Liver (tissue), 9 donors: Measurements from ENCODE around the gene IGDCC3. TPM values are rescaled to one million over a fixed set of nuclear protein-coding genes. Genes with fewer than 3 reads are reported as not detected.

ENCODE experiments used
- DNase-seq: peaks from one replicate; pipeline ENCODE4 v3.0.0-alpha.2; 2017; ENCODE audit warnings: low spot score
- H3K27ac ChIP-seq, 2 donors: one replicate each; pipeline ENCODE4 v1.7.0; 2013; ENCODE audit warnings: inconsistent platforms in 2 of 2, low read length in 2 of 2, control low read depth in 1 of 2, low read depth in 1 of 2, mild to moderate bottlenecking in 1 of 2
- H3K27me3 ChIP-seq, 4 donors: one replicate each; pipeline versions ENCODE4 v1.6.1 to v1.7.0; 2013; ENCODE audit warnings: low read length in 3 of 4, inconsistent platforms in 1 of 4, mild to moderate bottlenecking in 1 of 4, moderate library complexity in 1 of 4; ENCODE audit not compliant: control insufficient read depth in 4 of 4, insufficient read depth in 4 of 4
- H3K36me3 ChIP-seq, 4 donors: one replicate each; pipeline versions ENCODE4 v1.6.1 to v1.7.0; 2013; ENCODE audit warnings: low read length in 3 of 4, mild to moderate bottlenecking in 3 of 4, low read depth in 1 of 4, moderate library complexity in 1 of 4; ENCODE audit not compliant: control insufficient read depth in 4 of 4, insufficient read depth in 3 of 4
- H3K4me1 ChIP-seq, 4 donors: one replicate each; pipeline versions ENCODE4 v1.6.1 to v1.7.0; 2013; ENCODE audit warnings: low read length in 3 of 4, mild to moderate bottlenecking in 3 of 4, moderate library complexity in 1 of 4; ENCODE audit not compliant: control insufficient read depth in 4 of 4, insufficient read depth in 4 of 4
- H3K4me3 ChIP-seq, 3 donors: one replicate each; pipeline versions ENCODE4 v1.6.1 to v1.7.0; 2013; ENCODE audit warnings: low read length in 3 of 3, control low read depth in 1 of 3, low read depth in 1 of 3, mild to moderate bottlenecking in 1 of 3
- H3K9ac ChIP-seq, 2 donors: one replicate each; pipeline ENCODE4 v1.7.0; 2013; ENCODE audit warnings: low read length in 2 of 2, mild to moderate bottlenecking in 2 of 2, moderate library complexity in 2 of 2, control low read depth in 1 of 2, low read depth in 1 of 2
- H3K9me3 ChIP-seq, 4 donors: one replicate each; pipeline versions ENCODE4 v1.6.1 to v1.7.0; 2013; ENCODE audit warnings: low read length in 3 of 4; ENCODE audit not compliant: control insufficient read depth in 4 of 4
- ATF3 ChIP-seq: IDR thresholded peaks from 2 replicates; pipeline ENCODE4 v1.6.1; 2016; ENCODE audit warnings: antibody characterized with exemption
- CTCF ChIP-seq: fragments of 150-350 bp; IDR thresholded peaks from 2 replicates; pipeline ENCODE4 v1.5.1; 2017; ENCODE audit warnings: improper control_type of control experiment, low read depth, low read length; ENCODE audit not compliant: missing input control
- EGR1 ChIP-seq, 2 donors: IDR thresholded peaks; 2 replicates each; pipeline ENCODE4 v1.6.1; 2016 to 2018; ENCODE audit warnings: antibody characterized with exemption in 2 of 2, low read depth in 2 of 2
- FOXA1 ChIP-seq: IDR thresholded peaks from 2 replicates; pipeline ENCODE4 v1.6.1; 2016; ENCODE audit warnings: antibody characterized with exemption
- FOXA2 ChIP-seq: IDR thresholded peaks from 2 replicates; pipeline ENCODE4 v1.6.1; 2016; ENCODE audit warnings: antibody characterized with exemption
- GABPA ChIP-seq, 2 donors: IDR thresholded peaks in 1 of 2; conservative IDR thresholded peaks in 1 of 2; 2 replicates each; pipeline ENCODE4 v1.6.1; 2016; ENCODE audit warnings: antibody characterized with exemption in 2 of 2, mild to moderate bottlenecking in 1 of 2, moderate library complexity in 1 of 2
- HNF4A ChIP-seq, 2 donors: conservative IDR thresholded peaks; 2 replicates each; pipeline ENCODE4 v1.6.1; 2016; ENCODE audit warnings: antibody characterized with exemption in 2 of 2, mild to moderate bottlenecking in 2 of 2
- HNF4G ChIP-seq: IDR thresholded peaks from 2 replicates; pipeline ENCODE4 v1.6.1; 2016; ENCODE audit warnings: antibody characterized with exemption
- JUND ChIP-seq, 2 donors: IDR thresholded peaks; 2 replicates each; pipeline ENCODE4 v1.6.1; 2016; ENCODE audit warnings: antibody characterized with exemption in 2 of 2
- NR2F2 ChIP-seq: IDR thresholded peaks from 2 replicates; pipeline ENCODE4 v1.6.1; 2016; ENCODE audit warnings: antibody characterized with exemption
- RAD21 ChIP-seq, 2 donors: IDR thresholded peaks; 2 replicates each; pipeline ENCODE4 v1.6.1; 2016; ENCODE audit warnings: antibody characterized with exemption in 2 of 2, mild to moderate bottlenecking in 2 of 2
- REST ChIP-seq: IDR thresholded peaks from 2 replicates; pipeline ENCODE4 v1.6.1; 2016; ENCODE audit warnings: antibody characterized with exemption, mild to moderate bottlenecking
- RXRA ChIP-seq, 2 donors: IDR thresholded peaks; 2 replicates each; pipeline ENCODE4 v1.6.1; 2017 to 2018; ENCODE audit warnings: antibody characterized with exemption in 2 of 2, mild to moderate bottlenecking in 1 of 2
- SP1 ChIP-seq: IDR thresholded peaks from 2 replicates; pipeline ENCODE4 v1.6.1; 2018; ENCODE audit warnings: antibody characterized with exemption, mild to moderate bottlenecking
- TAF1 ChIP-seq: conservative IDR thresholded peaks from 2 replicates; pipeline ENCODE4 v1.6.1; 2016; ENCODE audit warnings: antibody characterized with exemption, mild to moderate bottlenecking
- YY1 ChIP-seq: IDR thresholded peaks from 2 replicates; pipeline ENCODE4 v1.6.1; 2016; ENCODE audit warnings: antibody characterized with exemption, mild to moderate bottlenecking
- ZBTB33 ChIP-seq: IDR thresholded peaks from 2 replicates; pipeline ENCODE4 v1.6.1; 2016; ENCODE audit warnings: antibody characterized with exemption
- WGBS: extraction: QIAGEN DNeasy Blood & Tissue Kit; methylation state at CpG from one replicate; pipeline ENCODE4 v1.1.7; 2013; 5-methylcytosine and 5-hydroxymethylcytosine counted together
- polyA plus RNA-seq, 2 donors: library from polyadenylated mRNA; stranded (reverse) in 1 of 2; unstranded in 1 of 2; fragments of 200-250 nt in 1 of 2; fragments of >200 nt in 1 of 2; fragmentation: Nextera tagmentation in 1 of 2; extraction: Ambion mirVana in 1 of 2; gene quantifications; one replicate each; pipeline versions ENCODE4 v1.2.1 to v1.2.3, GENCODE V29; 2013 to 2015
- total RNA-seq, 2 donors: library from RNA; depleted of rRNA; stranded (reverse); fragments of >200 nt; gene quantifications; one replicate each; pipeline ENCODE4 v1.2.3, GENCODE V29; 2014
- TF ChIP-seq, protein P1 (sequence below): IDR thresholded peaks from 2 replicates; pipeline ENCODE4 v1.6.1; 2016; ENCODE audit warnings: antibody characterized with exemption
- donor health status: healthy.
- donor health status: healthy.
- donor health status: healthy.
- donor health status: healthy.
- donor health status: healthy.

The IGDCC3 gene
- total and polyA plus RNA-seq, 4 donors = 1.5 TPM; not detected in 3

- Histone ChIP-seq H3K27me3 (no peaks in the 10 kb centered on the region), H3K4me3 (no peak overlapping the region), H3K36me3 (no peaks in the 10 kb centered on the region), H3K9me3 (no peaks in the 10 kb centered on the region), H3K4me1 (no peaks in the 10 kb centered on the region), H3K27ac (no peak overlapping the region), H3K9ac (no peak overlapping the region)
- DNase-seq = no peak
- TF ChIP-seq CTCF (no peak), ZBTB33 (no peak), GABPA (IDR thresholded peaks at IDR 0.05 in 1 of 2, conservative IDR thresholded peaks at IDR 0.05 in 1 of 2) (no peak), SP1 (no peak), RXRA (IDR thresholded peaks at IDR 0.05) (no peak)
- 86% methylated on average over 10 of the region's 10 CpGs for WGBS
Observed at GRCh38 chr15:65410972-65411371, 33.2 kb upstream of the IGDCC3 start.

DNA sequence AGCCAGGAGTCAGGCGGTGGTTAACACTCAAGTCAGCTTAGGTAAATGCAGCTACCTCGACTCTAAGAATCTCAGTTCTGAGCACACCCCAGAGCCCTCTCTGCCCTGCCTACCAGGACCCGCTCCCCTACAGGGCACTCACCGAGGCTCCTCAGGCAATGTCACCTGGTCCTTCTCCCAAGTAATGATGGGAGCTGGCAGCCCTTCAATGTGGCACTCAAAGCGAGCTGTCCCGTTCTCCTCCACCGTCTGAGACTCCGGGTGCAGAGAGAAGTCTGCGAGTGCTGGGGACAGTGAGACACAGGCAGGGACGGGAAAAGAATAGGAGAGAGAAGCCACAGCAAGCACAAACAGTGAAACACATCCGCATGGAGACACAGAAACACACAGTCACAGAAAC, 32.2 kb upstream of the IGDCC3 start:
- H3K4me3 ChIP-seq = no peak overlapping the region
- TF ChIP-seq RAD21 (IDR thresholded peaks at IDR 0.05) (no peak), JUND (IDR thresholded peaks at IDR 0.05) (no peak), CTCF (no peak), REST (no peak), TAF1 (no peak), HNF4A (conservative IDR thresholded peaks at IDR 0.05) (no peak), GABPA (IDR thresholded peaks at IDR 0.05 in 1 of 2, conservative IDR thresholded peaks at IDR 0.05 in 1 of 2) (no peak), NR2F2 (no peak), ATF3 (no peak), FOXA2 (no peak), FOXA1 (no peak), SP1 (no peak), HNF4G (no peak), RXRA (IDR thresholded peaks at IDR 0.05) (no peak), ZBTB33 (no peak), EGR1 (IDR thresholded peaks at IDR 0.05; ENCODE audit: low read depth in 2 of 2) (no peak), YY1 (no peak)
- TF ChIP-seq, protein P1, sequence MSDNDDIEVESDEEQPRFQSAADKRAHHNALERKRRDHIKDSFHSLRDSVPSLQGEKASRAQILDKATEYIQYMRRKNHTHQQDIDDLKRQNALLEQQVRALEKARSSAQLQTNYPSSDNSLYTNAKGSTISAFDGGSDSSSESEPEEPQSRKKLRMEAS = no peak
- H3K9me3 ChIP-seq = no peaks in the 10 kb centered on the region
- no peaks in the 10 kb centered on the region for H3K36me3 ChIP-seq
- no peak overlapping the region for H3K9ac ChIP-seq
- DNase-seq = no peak
- no peak overlapping the region for H3K27ac ChIP-seq
- no peaks in the 10 kb centered on the region for H3K27me3 ChIP-seq
- WGBS = 87% methylated on average over 11 of the region's 11 CpGs
- H3K4me1 ChIP-seq = no peaks in the 10 kb centered on the region
